GM06990 (cell line): Measurements from ENCODE around the gene ACKR3.

ENCODE experiments used
- DNase-seq: peaks from one replicate; pipeline ENCODE4 v3.0.0-alpha.2; 2011; ENCODE audit not compliant: insufficient read length; ENCODE audit errors: extremely low read depth
- H3K27me3 ChIP-seq: replicated peaks from 2 replicates; pipeline ENCODE4 v1.6.0; 2011; ENCODE audit warnings: low read length; ENCODE audit not compliant: control insufficient read depth, insufficient read depth
- H3K36me3 ChIP-seq: 2 replicates; pipeline ENCODE4 v1.5.1; 2011; ENCODE audit warnings: low read length; ENCODE audit not compliant: control insufficient read depth, insufficient read depth
- H3K4me3 ChIP-seq: replicated peaks from 2 replicates; pipeline ENCODE4 v1.5.1; 2011; ENCODE audit warnings: low read depth, mild to moderate bottlenecking, control low read depth, low read length
- TF ChIP-seq, protein P1 (sequence below): IDR thresholded peaks from 2 replicates; pipeline ENCODE4 v1.5.1; 2011; ENCODE audit warnings: low read length, control low read depth, mild to moderate bottlenecking, inconsistent platforms; ENCODE audit not compliant: insufficient read depth, poor library complexity, severe bottlenecking

ACKR3 gene

DNA sequence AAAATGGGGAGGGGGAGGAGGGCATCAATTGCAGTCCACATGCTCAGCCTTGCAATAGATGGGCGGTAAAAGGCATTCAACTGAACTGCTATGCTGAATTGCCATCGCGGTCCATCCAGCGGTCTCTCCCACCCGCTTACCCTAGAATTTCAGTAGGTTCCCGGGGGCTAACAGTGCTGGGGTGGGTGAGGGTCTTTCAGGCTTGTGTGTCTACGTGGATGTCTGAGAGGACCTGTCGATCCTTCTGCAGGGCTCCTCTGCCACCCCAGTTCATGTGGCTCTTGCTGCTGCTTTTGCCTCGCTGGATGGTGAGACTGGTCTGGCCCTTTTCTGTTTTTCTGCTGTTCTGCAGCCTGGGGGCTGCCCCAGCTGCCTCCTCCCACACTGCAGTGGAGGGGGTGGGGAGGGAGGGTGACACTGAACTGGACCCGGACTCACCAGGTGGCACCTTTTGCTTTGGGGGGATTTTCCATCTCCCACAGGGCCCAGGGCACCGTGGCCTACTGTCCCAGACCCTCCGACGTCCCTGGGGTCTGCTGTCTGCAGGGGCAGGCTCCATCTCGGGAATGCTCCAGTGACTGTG, 14.1 kb downstream of the ACKR3 start:
- H3K4me3 ChIP-seq, result no peak overlapping the region
- TF ChIP-seq, protein P1, sequence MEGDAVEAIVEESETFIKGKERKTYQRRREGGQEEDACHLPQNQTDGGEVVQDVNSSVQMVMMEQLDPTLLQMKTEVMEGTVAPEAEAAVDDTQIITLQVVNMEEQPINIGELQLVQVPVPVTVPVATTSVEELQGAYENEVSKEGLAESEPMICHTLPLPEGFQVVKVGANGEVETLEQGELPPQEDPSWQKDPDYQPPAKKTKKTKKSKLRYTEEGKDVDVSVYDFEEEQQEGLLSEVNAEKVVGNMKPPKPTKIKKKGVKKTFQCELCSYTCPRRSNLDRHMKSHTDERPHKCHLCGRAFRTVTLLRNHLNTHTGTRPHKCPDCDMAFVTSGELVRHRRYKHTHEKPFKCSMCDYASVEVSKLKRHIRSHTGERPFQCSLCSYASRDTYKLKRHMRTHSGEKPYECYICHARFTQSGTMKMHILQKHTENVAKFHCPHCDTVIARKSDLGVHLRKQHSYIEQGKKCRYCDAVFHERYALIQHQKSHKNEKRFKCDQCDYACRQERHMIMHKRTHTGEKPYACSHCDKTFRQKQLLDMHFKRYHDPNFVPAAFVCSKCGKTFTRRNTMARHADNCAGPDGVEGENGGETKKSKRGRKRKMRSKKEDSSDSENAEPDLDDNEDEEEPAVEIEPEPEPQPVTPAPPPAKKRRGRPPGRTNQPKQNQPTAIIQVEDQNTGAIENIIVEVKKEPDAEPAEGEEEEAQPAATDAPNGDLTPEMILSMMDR, result no peak
- H3K36me3 ChIP-seq, result peaks cover 2% of the 10 kb centered on the region
- DNase-seq, result no peak
- no peaks in the 10 kb centered on the region for H3K27me3 ChIP-seq

DNA sequence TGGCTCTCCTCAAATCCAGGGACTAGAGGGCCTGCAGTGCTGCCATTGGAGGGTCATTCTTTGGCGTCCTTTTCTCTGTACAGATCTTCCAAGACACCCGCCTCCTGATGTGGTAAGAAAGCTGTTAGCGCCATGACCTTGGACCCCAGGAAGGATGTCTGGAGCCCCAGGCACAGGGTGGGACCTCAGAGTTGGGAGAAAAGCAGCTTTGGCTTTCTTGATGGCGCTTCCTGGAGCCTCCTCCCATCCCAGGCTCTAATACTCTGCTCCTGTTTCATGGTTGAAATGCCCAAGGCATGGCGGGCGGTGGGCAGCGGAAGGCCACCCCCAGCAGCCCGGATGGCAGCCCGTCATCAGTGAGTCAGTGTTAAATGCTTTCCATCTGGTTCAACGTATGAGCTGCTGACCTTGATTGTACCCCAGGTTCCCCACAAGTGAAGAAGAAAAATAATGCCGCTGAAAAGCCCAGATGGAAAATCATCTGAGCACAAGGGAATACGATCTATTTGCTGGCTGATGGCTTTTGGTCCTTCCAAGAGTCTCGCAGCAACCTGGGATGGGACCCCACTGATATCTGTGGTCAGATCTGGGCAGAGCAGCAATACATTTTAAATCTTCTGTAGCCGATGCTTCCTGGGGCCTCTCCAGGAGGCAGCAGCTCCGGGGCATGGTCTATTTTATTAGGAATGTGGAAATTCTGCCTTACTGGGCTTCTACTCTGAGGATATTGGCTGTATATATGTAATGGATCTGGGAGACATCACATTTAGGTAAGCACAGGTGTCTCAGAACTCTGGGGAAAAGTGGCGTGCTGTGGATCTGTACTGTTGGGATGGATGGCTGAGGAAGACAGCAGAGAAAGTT, 15.1 kb downstream of the ACKR3 start:
- TF ChIP-seq, protein P1, result no peak
- Histone ChIP-seq H3K27me3 (no peaks in the 10 kb centered on the region), H3K36me3 (peaks cover 2% of the 10 kb centered on the region), H3K4me3 (no peak overlapping the region)
- DNase-seq, result no peak

DNA sequence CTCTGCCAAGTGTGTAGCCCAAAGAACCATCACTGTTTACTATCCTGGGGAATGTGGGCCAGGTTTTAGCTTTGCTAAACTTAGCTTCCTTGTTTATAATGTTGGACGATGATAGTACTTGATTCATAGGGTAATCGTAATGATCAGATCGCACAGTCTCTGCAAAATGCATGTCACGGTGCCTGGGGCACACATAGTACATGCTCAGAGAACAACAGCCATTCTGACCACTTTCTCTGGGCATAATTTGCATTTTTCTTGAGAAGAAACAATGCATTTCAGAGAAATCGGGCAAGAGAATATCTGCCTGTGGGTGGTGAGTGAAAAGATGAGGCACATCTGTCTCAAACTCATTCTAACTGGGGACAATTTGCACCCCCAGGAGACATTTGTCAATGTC, 16.3 kb downstream of the ACKR3 start:
- Histone ChIP-seq H3K27me3 (no peaks in the 10 kb centered on the region), H3K36me3 (0 out of 2 replicates have a peak, but pooled peaks cover 2% of the 10 kb centered on the region), H3K4me3 (no peak overlapping the region)
- no peak for DNase-seq
- TF ChIP-seq, protein P1, result no peak

DNA sequence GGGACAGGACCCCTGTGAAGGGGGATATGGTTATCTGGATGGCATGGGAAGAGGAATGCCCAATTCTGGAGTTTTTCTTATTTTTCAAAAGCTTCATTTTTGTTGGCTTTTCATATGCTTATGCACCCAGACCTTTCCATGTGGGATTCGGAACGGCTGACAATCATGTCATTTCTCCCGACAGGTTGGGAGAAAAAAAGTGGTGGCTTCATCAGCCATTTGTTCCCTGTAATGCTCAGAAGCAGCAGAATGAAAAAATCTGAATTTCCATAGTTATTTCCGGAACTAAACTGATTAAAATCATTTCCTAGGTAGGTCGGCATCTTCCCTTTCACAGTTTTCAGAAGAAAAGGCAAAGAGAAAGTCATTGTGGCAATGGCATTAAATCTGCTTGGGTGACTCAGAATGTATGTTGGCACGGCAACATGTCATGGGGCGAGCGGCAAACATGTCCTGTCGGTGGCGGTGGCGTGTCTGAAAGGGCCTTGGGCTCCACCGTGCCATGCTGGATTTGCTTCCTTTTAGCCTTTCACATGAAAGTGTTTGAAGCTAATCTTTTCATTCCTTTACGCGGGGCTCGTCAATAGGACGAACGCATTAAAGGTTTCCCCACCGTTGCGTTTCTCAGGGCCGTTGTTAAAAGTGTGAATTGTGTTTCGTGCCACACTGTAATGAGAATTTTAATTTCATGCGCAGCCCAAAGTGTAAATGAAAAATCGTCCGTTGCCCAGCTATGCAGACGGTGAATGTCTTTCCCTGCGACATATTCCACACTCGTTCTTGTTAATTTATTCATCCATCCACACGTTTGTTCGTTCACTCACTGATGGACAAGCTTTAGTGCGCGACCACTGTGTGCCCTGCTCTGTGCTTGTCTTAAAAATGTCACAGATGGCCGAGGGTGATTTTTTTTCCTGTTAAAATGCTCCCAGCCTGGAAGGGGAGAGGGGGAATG, 18.5 kb downstream of the ACKR3 start:
- no peaks in the 10 kb centered on the region for H3K36me3 ChIP-seq
- no peaks in the 10 kb centered on the region for H3K27me3 ChIP-seq
- TF ChIP-seq, protein P1, result no peak
- no peak for DNase-seq
- no peak overlapping the region for H3K4me3 ChIP-seq

DNA sequence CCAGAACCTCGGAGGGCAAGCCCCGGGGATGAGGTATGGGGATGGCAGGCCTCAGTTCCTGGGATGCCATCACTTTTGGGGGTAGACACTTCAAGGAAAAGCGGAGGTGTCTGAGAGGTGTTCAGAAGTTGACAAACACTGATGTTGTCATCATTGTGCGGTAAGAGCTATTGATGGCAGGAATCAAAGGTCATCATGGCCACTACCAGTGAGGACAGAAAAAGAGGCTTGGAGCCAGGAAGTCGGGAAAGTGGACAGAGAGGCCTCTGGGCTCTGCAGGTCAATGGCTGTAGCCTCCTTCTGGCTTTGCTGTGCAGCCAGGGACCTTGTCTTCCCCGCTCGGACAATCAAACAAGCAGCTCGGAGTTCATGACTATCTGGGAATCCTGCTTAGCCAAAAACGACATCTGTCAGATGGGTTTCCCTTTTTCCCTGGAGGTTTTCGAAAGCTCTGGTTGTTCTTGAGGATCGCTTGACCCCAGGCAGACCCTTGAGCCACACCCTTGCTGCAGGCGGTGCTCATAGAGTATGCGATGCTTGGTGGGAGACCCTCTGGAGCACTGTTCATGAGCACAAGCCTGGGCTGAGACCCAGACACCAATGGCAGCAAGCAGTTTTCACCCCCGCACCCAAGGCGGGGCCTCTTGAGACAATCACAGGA, 19.4 kb downstream of the ACKR3 start:
- TF ChIP-seq, protein P1, result no peak
- Histone ChIP-seq H3K4me3 (no peak overlapping the region), H3K27me3 (no peaks in the 10 kb centered on the region), H3K36me3 (no peaks in the 10 kb centered on the region)
- DNase-seq, result no peak
